ENCODE measurements around the gene GUCD1.

- TF ChIP-seq CTCF (IDR thresholded peaks at IDR 0.05) = no peak
- no peak for TF ChIP-seq POLR2A (IDR thresholded peaks at IDR 0.05)
Observed at GRCh38 chr22:24512043-24512442, 42.9 kb downstream of the GUCD1 start.

Measured in adrenal gland (tissue), 5 donors.